Stomach (tissue), 4 donors: Measurements from ENCODE around the gene CDC42BPB.

ENCODE experiments used
- CTCF ChIP-seq, 7 experiments: fragments of 450-650 bp in 4 of 7; fragments of 200-600 bp in 3 of 7; sonication (generic) in 3 of 7; IDR thresholded peaks; one replicate each; pipeline ENCODE4 v1.5.1; 2016 to 2019; ENCODE audit warnings: antibody characterized with exemption in 7 of 7, control low read depth in 2 of 7, mild to moderate bottlenecking in 1 of 7
- EP300 ChIP-seq: sonication (generic); formaldehyde crosslinking; IDR thresholded peaks from one replicate; pipeline ENCODE4 v1.6.1; 2017; ENCODE audit warnings: antibody characterized with exemption
- POLR2A ChIP-seq, 4 donors: fragments of 450-650 bp; IDR thresholded peaks; one replicate each; pipeline ENCODE4 v1.6.1; 2016; ENCODE audit warnings: antibody characterized with exemption in 4 of 4, control low read depth in 2 of 4, mild to moderate bottlenecking in 1 of 4, moderate library complexity in 1 of 4
- POLR2AphosphoS5 ChIP-seq, 3 donors: sonication (generic); formaldehyde crosslinking; IDR thresholded peaks; one replicate each; pipeline ENCODE4 v1.6.1; 2016; ENCODE audit warnings: antibody characterized with exemption in 3 of 3

GRCh38 chr14:103045371-103045869, 11.9 kb downstream of the CDC42BPB start:
- TF ChIP-seq CTCF (IDR thresholded peaks at IDR 0.05) (no peak), POLR2AphosphoS5 (IDR thresholded peaks at IDR 0.05) (no peak), POLR2A (IDR thresholded peaks at IDR 0.05) (no peak), EP300 (no peak)
